B cell (primary cell): Measurements from ENCODE around the gene CYP27B1. TPM values are rescaled to one million over a fixed set of nuclear protein-coding genes. Genes with fewer than 3 reads are reported as not detected.
A peak's percentile ranks its signal among the peaks of the same experiment; 100 is the strongest.
"Not testable (repeated sequence)": the region's sequence is repeated elsewhere in the genome, so short reads cannot be mapped to it uniquely, and the experiment has no call there.

ENCODE experiments used
- ATAC-seq: fragments of 200-7000 bp; cut with Tn5 transposase; one replicate; pipeline ENCODE4 v1.10.0; 2021; ENCODE audit warnings: low read depth, mild to moderate bottlenecking, moderate number of reproducible peaks, moderate library complexity
- CTCF ChIA-PET: fragments of 350-600 bp; sonication (Branson Sonifier 250); formaldehyde crosslinking; loops from one replicate; lab custom pipeline; 2021; ENCODE audit warnings: antibody characterized with exemption, inconsistent platforms; lab: Charles Lee
- POLR2A ChIA-PET: fragments of 350-600 bp; sonication (Branson Sonifier 250); formaldehyde crosslinking; loops from one replicate; lab custom pipeline; 2021; ENCODE audit warnings: antibody characterized with exemption; lab: Charles Lee
- DNase-seq: peaks from one replicate; pipeline ENCODE4 v3.0.0; 2013
- H2AFZ ChIP-seq: 2 replicates; pipeline ENCODE4 v1.6.1; 2012; ENCODE audit warnings: mild to moderate bottlenecking, low read depth, low read length; ENCODE audit not compliant: insufficient read depth, poor library complexity, severe bottlenecking
- H3K27ac ChIP-seq, 2 donors: 1 replicate in 1 of 2; 2 replicates in 1 of 2; pipeline ENCODE4 v1.5.1; 2012 to 2013; ENCODE audit warnings: low read length in 2 of 2, mild to moderate bottlenecking in 2 of 2, moderate library complexity in 1 of 2
- H3K27me3 ChIP-seq, 4 experiments: fragments of 200-600 bp in 1 of 4; sonication (generic) in 1 of 4; replicated peaks in 1 of 4; 1 replicate in 2 of 4; 2 replicates in 2 of 4; pipeline versions ENCODE4 v1.6.1 to v1.7.0; 2013 to 2016; ENCODE audit warnings: low read length in 3 of 4, mild to moderate bottlenecking in 2 of 4, mixed read lengths in 1 of 4, moderate library complexity in 1 of 4; ENCODE audit not compliant: insufficient read depth in 4 of 4, control insufficient read depth in 3 of 4; ENCODE audit errors: control extremely low read depth in 1 of 4
- H3K36me3 ChIP-seq, 2 experiments: replicated peaks in 1 of 2; 1 replicate in 1 of 2; 2 replicates in 1 of 2; pipeline versions ENCODE4 v1.6.1 to v1.7.1; 2013; ENCODE audit warnings: low read length in 1 of 2; ENCODE audit not compliant: insufficient read depth in 2 of 2, control insufficient read depth in 1 of 2; ENCODE audit errors: control extremely low read depth in 1 of 2, extremely low read depth in 1 of 2
- H3K4me1 ChIP-seq, 2 donors: fragments of 200-600 bp in 1 of 2; sonication (generic) in 1 of 2; 1 replicate in 1 of 2; 2 replicates in 1 of 2; pipeline versions ENCODE4 v1.5.1 to v1.6.1; 2013 to 2017; ENCODE audit warnings: low read length in 2 of 2; ENCODE audit not compliant: control insufficient read depth in 2 of 2, insufficient read depth in 2 of 2
- H3K4me2 ChIP-seq: replicated peaks from 2 replicates; pipeline ENCODE3; 2012; ENCODE audit warnings: mild to moderate bottlenecking, low read depth, low read length; ENCODE audit not compliant: poor library complexity, severe bottlenecking
- H3K4me3 ChIP-seq, 5 experiments: fragments of 200-600 bp in 1 of 5; sonication (generic) in 1 of 5; 1 replicate in 3 of 5; 2 replicates in 2 of 5; pipeline versions ENCODE4 v1.5.1 to v1.7.0; 2011 to 2016; ENCODE audit warnings: low read length in 4 of 5, mild to moderate bottlenecking in 4 of 5, low read depth in 2 of 5, control low read depth in 1 of 5, moderate library complexity in 1 of 5; ENCODE audit not compliant: insufficient read depth in 1 of 5; ENCODE audit errors: control extremely low read depth in 1 of 5, extremely low read depth in 1 of 5
- H3K79me2 ChIP-seq: fragments of 200-600 bp; sonication (generic); one replicate; pipeline ENCODE4 v1.6.0; 2016; ENCODE audit warnings: low read length; ENCODE audit not compliant: control insufficient read depth, insufficient read depth
- H3K9ac ChIP-seq: fragments of 200-600 bp; sonication (generic); 2 replicates; pipeline ENCODE4 v1.6.1; 2017; ENCODE audit warnings: mild to moderate bottlenecking, low read length, moderate library complexity
- H3K9me3 ChIP-seq, 3 donors: one replicate each; pipeline versions ENCODE4 v1.6.1 to v1.7.1; 2013; ENCODE audit warnings: low read length in 2 of 3; ENCODE audit not compliant: control insufficient read depth in 2 of 3, insufficient read depth in 1 of 3; ENCODE audit errors: control extremely low read depth in 1 of 3
- H4K20me1 ChIP-seq: 2 replicates; pipeline ENCODE4 v1.6.0; 2012; ENCODE audit warnings: mild to moderate bottlenecking, low read length; ENCODE audit not compliant: insufficient read depth, control insufficient read depth, poor library complexity, severe bottlenecking
- H3K27ac Mint-ChIP-seq: one replicate; pipeline ENCODE4 v1.8.0; 2021; ENCODE audit warnings: mixed read lengths
- H3K27me3 Mint-ChIP-seq: one replicate; pipeline ENCODE4 v1.8.0; 2021; ENCODE audit warnings: mixed read lengths
- H3K4me1 Mint-ChIP-seq: one replicate; pipeline ENCODE4 v1.8.0; 2021; ENCODE audit warnings: mixed read lengths
- H3K4me3 Mint-ChIP-seq: one replicate; pipeline ENCODE4 v1.8.0; 2021; ENCODE audit warnings: mixed read lengths
- H3K9me3 Mint-ChIP-seq: one replicate; pipeline ENCODE4 v1.8.0; 2022; ENCODE audit warnings: mixed read lengths; ENCODE audit not compliant: insufficient read depth
- EZH2 ChIP-seq: IDR thresholded peaks from 2 replicates; pipeline ENCODE4 v1.6.1; 2012; ENCODE audit warnings: borderline replicate concordance, low read depth, mild to moderate bottlenecking, moderate library complexity, low read length; ENCODE audit not compliant: insufficient read depth, poor library complexity, severe bottlenecking
- WGBS: methylation state at CpG from one replicate; pipeline ENCODE4 v1.1.5; 2013; ENCODE audit warnings: missing lambda C conversion rate; ENCODE audit not compliant: insufficient coverage; 5-methylcytosine and 5-hydroxymethylcytosine counted together
- intact Hi-C: fragments of 100-400 bp; cut with micrococcal nuclease; formaldehyde crosslinking; loops from one replicate; pipeline ENCODE4 v1.10.0; 2022
- polyA plus RNA-seq: library from polyadenylated mRNA; depleted of rRNA; stranded (reverse); fragments of >200 nt; gene quantifications from 2 replicates; pipeline ENCODE4 v1.2.3, GENCODE V29; 2012
- total RNA-seq, 2 donors: library from RNA; stranded (reverse); fragments of 120-200 nt in 1 of 2; gene quantifications; 1 replicate in 1 of 2; 2 replicates in 1 of 2; pipeline versions ENCODE4 v1.2.3 to v1.2.4, GENCODE V29; 2013 to 2022
- TF ChIP-seq, protein P1 (sequence below): fragments of 200-600 bp; IDR thresholded peaks from one replicate; pipeline ENCODE4 v1.8.0; 2022; ENCODE audit warnings: antibody characterized with exemption, mild to moderate bottlenecking

The CYP27B1 gene
- total and polyA plus RNA-seq, 2 donors (not counting 1 experiment from before 2014, with no cell fraction given), result 0.66 to 0.79 TPM

- CTCF ChIA-PET, result interaction anchor here (1.1 to 3.1 kb wide), 2 partner anchors 10 to 19 kb away, joined by 4 to 11 read pairs; no protein-coding TSS in a partner anchor
- H3K4me3 Mint-ChIP-seq, result no peak overlapping the region
Measured at GRCh38 chr12:57775563-57776246, 8.8 kb upstream of the CYP27B1 start.

GRCh38 chr12:57775044-57775443 lies 8.2 kb upstream of the CYP27B1 start:
- Histone ChIP-seq H3K4me3 (no peak overlapping the region), H3K27ac (no peak overlapping the region), H3K4me1 (peaks cover 10 to 20% of the 10 kb centered on the region in 2 donors), H3K27me3 (no peaks in the 10 kb centered on the region), H3K79me2 (no peaks in the 10 kb centered on the region), H3K9ac (no peak overlapping the region), H3K4me2 (no peak overlapping the region), H3K9me3 (no peaks in the 10 kb centered on the region), H4K20me1 (no peaks in the 10 kb centered on the region), H3K36me3 (no peaks in the 10 kb centered on the region), H2AFZ (no peak overlapping the region)
- no CpG with 5 or more reads among the region's 3 CpGs for WGBS
- intact Hi-C loops, result no loop called here
- DNase-seq, result no peak
- no peaks in the 10 kb centered on the region for H3K27me3 Mint-ChIP-seq
- H3K27ac Mint-ChIP-seq, result no peak overlapping the region
- TF ChIP-seq, protein P1, sequence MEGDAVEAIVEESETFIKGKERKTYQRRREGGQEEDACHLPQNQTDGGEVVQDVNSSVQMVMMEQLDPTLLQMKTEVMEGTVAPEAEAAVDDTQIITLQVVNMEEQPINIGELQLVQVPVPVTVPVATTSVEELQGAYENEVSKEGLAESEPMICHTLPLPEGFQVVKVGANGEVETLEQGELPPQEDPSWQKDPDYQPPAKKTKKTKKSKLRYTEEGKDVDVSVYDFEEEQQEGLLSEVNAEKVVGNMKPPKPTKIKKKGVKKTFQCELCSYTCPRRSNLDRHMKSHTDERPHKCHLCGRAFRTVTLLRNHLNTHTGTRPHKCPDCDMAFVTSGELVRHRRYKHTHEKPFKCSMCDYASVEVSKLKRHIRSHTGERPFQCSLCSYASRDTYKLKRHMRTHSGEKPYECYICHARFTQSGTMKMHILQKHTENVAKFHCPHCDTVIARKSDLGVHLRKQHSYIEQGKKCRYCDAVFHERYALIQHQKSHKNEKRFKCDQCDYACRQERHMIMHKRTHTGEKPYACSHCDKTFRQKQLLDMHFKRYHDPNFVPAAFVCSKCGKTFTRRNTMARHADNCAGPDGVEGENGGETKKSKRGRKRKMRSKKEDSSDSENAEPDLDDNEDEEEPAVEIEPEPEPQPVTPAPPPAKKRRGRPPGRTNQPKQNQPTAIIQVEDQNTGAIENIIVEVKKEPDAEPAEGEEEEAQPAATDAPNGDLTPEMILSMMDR, result no peak
- TF ChIP-seq EZH2, result no peak
- POLR2A ChIA-PET, result interaction anchor here (0.7 kb wide), 1 partner anchor 15 kb away, joined by 4 read pairs; no protein-coding TSS in a partner anchor
- H3K9me3 Mint-ChIP-seq, result no peaks in the 10 kb centered on the region
- ATAC-seq, result no peak
- CTCF ChIA-PET, result interaction anchor here (0.7 to 3.1 kb wide), 3 partner anchors 9 to 131 kb away, joined by 3 to 11 read pairs (median 4); no protein-coding TSS in a partner anchor
- H3K4me1 Mint-ChIP-seq, result peaks cover 14% of the 10 kb centered on the region
- H3K4me3 Mint-ChIP-seq, result no peak overlapping the region

More at GRCh38 chr12:57775563-57776246, 8.8 kb upstream of the CYP27B1 start:
- H3K9ac ChIP-seq, result no peak overlapping the region
- H3K79me2 ChIP-seq, result no peaks in the 10 kb centered on the region
- ATAC-seq (no peak), DNase-seq (peak; percentile 10)
- H4K20me1 ChIP-seq, result no peaks in the 10 kb centered on the region
- no peaks in the 10 kb centered on the region for H3K9me3 ChIP-seq
- intact Hi-C loops, result no loop called here
- H3K4me1 Mint-ChIP-seq, result peaks cover 12% of the 10 kb centered on the region
- WGBS, result 100% methylated on average over 4 of the region's 4 CpGs
- H2AFZ ChIP-seq, result no peak overlapping the region
- no peak overlapping the region for H3K4me3 ChIP-seq
- no peaks in the 10 kb centered on the region for H3K27me3 Mint-ChIP-seq
- no peak overlapping the region for H3K4me2 ChIP-seq
- H3K36me3 ChIP-seq, result no peaks in the 10 kb centered on the region
- TF ChIP-seq, protein P1, result no peak
- no peak for TF ChIP-seq EZH2
- no peak overlapping the region for H3K27ac ChIP-seq
- POLR2A ChIA-PET, result no interaction called here
- no peaks in the 10 kb centered on the region for H3K9me3 Mint-ChIP-seq
- peaks cover 10 to 20% of the 10 kb centered on the region in 2 donors for H3K4me1 ChIP-seq
- H3K27me3 ChIP-seq, result no peaks in the 10 kb centered on the region
- no peak overlapping the region for H3K27ac Mint-ChIP-seq

- WGBS, result 93% methylated on average over 6 of the region's 11 CpGs
- H3K27me3 Mint-ChIP-seq, H3K9me3 Mint-ChIP-seq, H3K9ac ChIP-seq, H3K4me3 Mint-ChIP-seq, H3K9me3 ChIP-seq, H3K36me3 ChIP-seq, H3K27ac ChIP-seq, H3K27ac Mint-ChIP-seq, H3K27me3 ChIP-seq, H3K4me3 ChIP-seq, ATAC-seq, H2AFZ ChIP-seq, intact Hi-C loops, H4K20me1 ChIP-seq, H3K4me2 ChIP-seq, H3K79me2 ChIP-seq: not testable (repeated sequence)
- peak; percentile 10 for DNase-seq
- POLR2A ChIA-PET, result interaction anchor here (0.7 kb wide), 1 partner anchor 15 kb away, joined by 4 read pairs; no protein-coding TSS in a partner anchor
- CTCF ChIA-PET, result interaction anchor here (0.7 to 3.1 kb wide), 3 partner anchors 9 to 132 kb away, joined by 3 to 11 read pairs (median 4); no protein-coding TSS in a partner anchor
- H3K4me1 Mint-ChIP-seq, result peaks cover 14% of the 10 kb centered on the region
- peaks cover 10 to 20% of the 10 kb centered on the region in 2 donors for H3K4me1 ChIP-seq
Measured at GRCh38 chr12:57774634-57775033, 7.8 kb upstream of the CYP27B1 start.
